Lower leg skin (tissue), 4 donors: ENCODE measurements around the gene MTHFD1L. TPM values are rescaled to one million over a fixed set of nuclear protein-coding genes. Genes with fewer than 3 reads are reported as not detected.

Experiments
- DNase-seq, 2 donors: peaks; one replicate each; pipeline ENCODE4 v3.0.0-alpha.2; 2019; ENCODE audit warnings: low spot score in 2 of 2
- H3K4me3 ChIP-seq: fragments of 200-600 bp; sonication (generic); 2 replicates; pipeline ENCODE4 v1.5.1; 2017; ENCODE audit warnings: mild to moderate bottlenecking, low read depth; ENCODE audit not compliant: poor library complexity, severe bottlenecking
- POLR2A ChIP-seq, 2 donors: fragments of 450-650 bp; IDR thresholded peaks; one replicate each; pipeline ENCODE4 v1.6.1; 2016 to 2017; ENCODE audit warnings: antibody characterized with exemption in 2 of 2, mild to moderate bottlenecking in 1 of 2, moderate library complexity in 1 of 2
- WGBS, 2 donors: methylation state at CpG; one replicate each; pipeline ENCODE4 v1.1.5; 2018; 5-methylcytosine and 5-hydroxymethylcytosine counted together
- intact Hi-C: fragments of 100-400 bp; cut with DNase I; formaldehyde crosslinking; loops from one replicate; pipeline ENCODE4 v1.15.0; 2023; ENCODE audit warnings: low total_unique reads
- total RNA-seq, 4 donors: library from RNA; depleted of rRNA; stranded (reverse); fragments of >200 nt; gene quantifications; one replicate each; pipeline ENCODE4 v1.1.0, GENCODE V29; 2016
- TF ChIP-seq, protein P1 (sequence below), 3 donors: fragments of 450-650 bp; IDR thresholded peaks; one replicate each; pipeline ENCODE4 v1.5.1; 2016; ENCODE audit warnings: antibody characterized with exemption in 3 of 3, mild to moderate bottlenecking in 3 of 3, moderate library complexity in 2 of 3

MTHFD1L gene
- total RNA-seq, 4 donors from 2014 or later = 2.1 to 7.1 (median 4.4) TPM

DNA sequence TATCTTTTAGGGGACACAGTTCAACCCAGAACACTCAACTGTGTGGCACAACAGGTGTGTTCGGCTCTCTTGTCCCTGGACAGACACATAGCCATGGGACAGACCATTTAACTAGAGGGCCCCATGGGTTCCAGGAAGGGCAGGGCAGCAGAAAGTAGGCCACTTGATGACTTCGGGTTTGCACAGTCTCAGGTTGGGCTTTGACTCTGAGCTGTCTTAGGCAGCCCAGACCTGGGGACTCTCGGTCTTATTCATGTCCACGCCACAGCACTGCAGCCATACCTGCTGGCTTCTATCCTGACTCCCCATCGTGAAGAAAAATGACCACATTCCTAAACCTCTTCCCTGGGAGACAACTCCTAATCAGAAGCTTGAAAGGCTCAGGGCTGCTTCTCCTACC is 228.2 kb downstream of the MTHFD1L start:
- H3K4me3 ChIP-seq = no peak overlapping the region
- 92% methylated on average over 5 of the region's 5 CpGs for WGBS, 2 donors
- peak in 1 of 2 donors; percentile 45 for DNase-seq
- TF ChIP-seq, protein P1, sequence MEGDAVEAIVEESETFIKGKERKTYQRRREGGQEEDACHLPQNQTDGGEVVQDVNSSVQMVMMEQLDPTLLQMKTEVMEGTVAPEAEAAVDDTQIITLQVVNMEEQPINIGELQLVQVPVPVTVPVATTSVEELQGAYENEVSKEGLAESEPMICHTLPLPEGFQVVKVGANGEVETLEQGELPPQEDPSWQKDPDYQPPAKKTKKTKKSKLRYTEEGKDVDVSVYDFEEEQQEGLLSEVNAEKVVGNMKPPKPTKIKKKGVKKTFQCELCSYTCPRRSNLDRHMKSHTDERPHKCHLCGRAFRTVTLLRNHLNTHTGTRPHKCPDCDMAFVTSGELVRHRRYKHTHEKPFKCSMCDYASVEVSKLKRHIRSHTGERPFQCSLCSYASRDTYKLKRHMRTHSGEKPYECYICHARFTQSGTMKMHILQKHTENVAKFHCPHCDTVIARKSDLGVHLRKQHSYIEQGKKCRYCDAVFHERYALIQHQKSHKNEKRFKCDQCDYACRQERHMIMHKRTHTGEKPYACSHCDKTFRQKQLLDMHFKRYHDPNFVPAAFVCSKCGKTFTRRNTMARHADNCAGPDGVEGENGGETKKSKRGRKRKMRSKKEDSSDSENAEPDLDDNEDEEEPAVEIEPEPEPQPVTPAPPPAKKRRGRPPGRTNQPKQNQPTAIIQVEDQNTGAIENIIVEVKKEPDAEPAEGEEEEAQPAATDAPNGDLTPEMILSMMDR (IDR thresholded peaks at IDR 0.05) = no peak
- no peak for TF ChIP-seq POLR2A (IDR thresholded peaks at IDR 0.05)
- intact Hi-C loops = no loop called here

DNA sequence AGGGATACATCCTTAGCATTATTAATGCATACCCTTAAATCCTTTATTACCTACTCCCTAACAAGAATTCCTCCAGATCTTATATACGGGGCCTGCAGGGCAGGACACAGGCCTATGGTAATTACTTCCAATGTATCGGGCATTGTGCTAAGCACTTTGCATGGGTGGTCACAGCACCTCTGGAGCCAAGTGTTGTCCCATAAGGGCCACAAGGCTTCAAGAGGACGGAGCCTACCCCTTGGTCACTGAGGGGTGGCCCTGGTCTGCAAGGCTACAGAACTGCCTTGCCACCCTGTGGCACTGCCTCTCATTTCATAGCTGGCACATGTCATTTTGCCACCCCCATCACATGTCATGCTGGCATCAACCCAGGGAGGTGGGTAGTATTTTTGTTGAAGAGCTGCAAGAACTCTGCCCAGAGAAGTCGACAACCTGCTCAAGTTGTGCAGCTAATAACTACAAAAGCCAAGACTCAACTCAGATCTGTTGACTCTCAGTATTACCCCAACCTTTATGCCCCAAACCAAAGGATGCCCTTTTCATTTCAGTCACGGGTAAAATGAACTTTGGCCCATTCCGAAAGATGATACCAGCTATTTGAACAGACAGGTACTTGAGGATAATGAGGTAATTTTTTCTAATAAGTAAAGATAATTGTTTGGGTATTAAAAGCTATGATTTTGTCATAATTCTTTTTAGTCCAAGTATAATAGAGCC is 230.2 kb downstream of the MTHFD1L start:
- DNase-seq = no peak
- no peak overlapping the region for H3K4me3 ChIP-seq
- TF ChIP-seq, protein P1 (IDR thresholded peaks at IDR 0.05) = no peak
- no peak for TF ChIP-seq POLR2A (IDR thresholded peaks at IDR 0.05)
- intact Hi-C loops = no loop called here
- 95 to 96% methylated on average over 5 to 6 of the region's 6 CpGs for WGBS, 2 donors

DNA sequence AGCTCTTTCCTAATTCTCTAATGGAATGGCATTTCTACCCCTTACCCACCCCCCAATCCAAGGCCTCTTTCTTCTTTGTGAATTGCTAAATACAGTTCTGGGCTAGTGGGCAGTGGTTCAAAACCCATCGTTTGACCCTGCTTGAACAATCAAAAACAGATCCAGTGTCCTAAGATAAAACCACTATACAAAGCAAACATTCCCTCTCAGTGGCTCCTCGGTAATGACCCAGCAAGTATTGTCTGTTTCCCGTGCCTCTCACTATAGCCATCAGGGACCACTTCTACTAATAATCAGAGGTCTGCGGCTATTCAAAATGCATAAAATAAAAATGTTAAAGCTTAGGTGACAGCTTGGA is 230.7 kb downstream of the MTHFD1L start:
- 70 to 81% methylated on average over 4 of the region's 4 CpGs for WGBS, 2 donors

DNA sequence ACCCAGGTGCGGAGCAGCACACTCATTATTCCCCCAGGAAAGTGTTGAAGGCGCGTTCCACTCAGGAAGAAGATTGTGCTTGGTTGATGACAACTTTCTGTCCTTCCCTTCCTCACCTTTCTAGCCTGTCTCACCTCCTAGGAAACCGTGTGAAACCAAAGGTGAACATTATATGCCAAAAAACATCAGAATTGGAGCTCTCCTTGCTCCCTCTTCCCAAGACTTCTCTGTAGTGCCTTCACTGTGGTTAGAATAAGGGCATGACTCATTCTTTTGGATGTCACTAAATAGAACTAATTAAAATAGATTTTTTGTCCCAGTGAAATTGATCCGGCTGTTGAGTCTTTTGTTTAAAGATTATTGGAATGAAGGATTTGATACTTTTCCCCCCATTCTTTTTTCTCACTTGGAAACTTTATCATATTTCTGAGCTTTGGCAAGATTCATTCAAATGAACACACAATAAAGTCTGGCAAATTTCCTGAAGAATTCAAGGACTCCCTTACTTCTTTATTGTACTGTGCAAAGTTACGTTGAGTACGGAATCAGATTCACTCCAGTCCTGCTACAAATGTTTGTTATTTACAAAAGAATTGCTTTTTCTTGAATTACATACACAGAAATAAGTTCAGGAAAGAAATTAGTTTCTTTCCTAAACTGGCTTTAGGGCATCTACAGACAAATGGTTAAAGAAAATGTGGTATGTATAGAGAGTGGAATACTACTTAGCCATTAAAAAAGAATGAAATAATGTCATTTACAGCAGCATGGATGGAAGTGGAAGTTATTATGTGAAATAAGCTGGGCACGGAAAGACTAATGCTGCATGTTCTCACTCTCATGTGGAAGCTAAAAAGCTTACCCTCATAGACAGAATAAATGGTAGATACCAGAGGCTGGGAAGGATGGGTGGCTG is 231.4 kb downstream of the MTHFD1L start:
- no peak for DNase-seq
- 84 to 88% methylated on average over 8 of the region's 8 CpGs for WGBS, 2 donors
- H3K4me3 ChIP-seq = no peak overlapping the region
- intact Hi-C loops = no loop called here
- TF ChIP-seq, protein P1 (IDR thresholded peaks at IDR 0.05) = no peak
- no peak for TF ChIP-seq POLR2A (IDR thresholded peaks at IDR 0.05)

More for the DNA sequence above, 230.7 kb downstream of the MTHFD1L start:
- no peak for TF ChIP-seq POLR2A (IDR thresholded peaks at IDR 0.05)
- TF ChIP-seq, protein P1 (IDR thresholded peaks at IDR 0.05) = no peak
- H3K4me3 ChIP-seq = no peak overlapping the region
- DNase-seq = no peak
- intact Hi-C loops = no loop called here

DNA sequence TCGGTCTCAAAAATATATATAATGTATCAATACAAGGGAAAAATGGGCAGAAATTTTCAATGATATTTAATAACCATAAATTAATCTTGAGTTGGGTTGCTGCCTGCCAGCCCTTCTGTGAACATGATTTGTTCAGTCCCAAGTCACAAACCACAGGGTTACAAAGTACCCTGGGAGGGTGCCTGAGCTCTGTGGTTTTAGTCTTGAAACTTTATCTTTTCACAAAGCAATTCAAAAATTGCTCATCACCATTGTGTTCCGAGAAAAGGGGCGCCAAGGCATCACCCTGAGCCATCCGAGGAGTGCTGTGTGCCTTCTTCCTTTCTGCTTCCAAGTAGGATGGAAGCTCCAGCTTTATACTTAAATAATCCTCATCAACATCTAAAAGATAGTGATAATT is 232.7 kb downstream of the MTHFD1L start:
- 82 to 88% methylated on average over 4 of the region's 4 CpGs for WGBS, 2 donors
- no peak overlapping the region for H3K4me3 ChIP-seq
- DNase-seq = no peak
- TF ChIP-seq, protein P1 (IDR thresholded peaks at IDR 0.05) = no peak
- TF ChIP-seq POLR2A (IDR thresholded peaks at IDR 0.05) = no peak
- intact Hi-C loops = no loop called here
